Fibroblast of skin of back (primary cell): Measurements from ENCODE around the gene ALDH3B2.
"Not testable (repeated sequence)": the region's sequence is repeated elsewhere in the genome, so short reads cannot be mapped to it uniquely, and the experiment has no call there.

Experiments
- DNase-seq: peaks from one replicate; pipeline ENCODE4 v3.0.0-alpha.2; 2013

ALDH3B2 gene

GRCh38 chr11:67682126-67683034 is 8.0 kb upstream of the ALDH3B2 start:
- DNase-seq = not testable (repeated sequence)

GRCh38 chr11:67680696-67681470 is 6.5 kb upstream of the ALDH3B2 start:
- no peak for DNase-seq

DNA sequence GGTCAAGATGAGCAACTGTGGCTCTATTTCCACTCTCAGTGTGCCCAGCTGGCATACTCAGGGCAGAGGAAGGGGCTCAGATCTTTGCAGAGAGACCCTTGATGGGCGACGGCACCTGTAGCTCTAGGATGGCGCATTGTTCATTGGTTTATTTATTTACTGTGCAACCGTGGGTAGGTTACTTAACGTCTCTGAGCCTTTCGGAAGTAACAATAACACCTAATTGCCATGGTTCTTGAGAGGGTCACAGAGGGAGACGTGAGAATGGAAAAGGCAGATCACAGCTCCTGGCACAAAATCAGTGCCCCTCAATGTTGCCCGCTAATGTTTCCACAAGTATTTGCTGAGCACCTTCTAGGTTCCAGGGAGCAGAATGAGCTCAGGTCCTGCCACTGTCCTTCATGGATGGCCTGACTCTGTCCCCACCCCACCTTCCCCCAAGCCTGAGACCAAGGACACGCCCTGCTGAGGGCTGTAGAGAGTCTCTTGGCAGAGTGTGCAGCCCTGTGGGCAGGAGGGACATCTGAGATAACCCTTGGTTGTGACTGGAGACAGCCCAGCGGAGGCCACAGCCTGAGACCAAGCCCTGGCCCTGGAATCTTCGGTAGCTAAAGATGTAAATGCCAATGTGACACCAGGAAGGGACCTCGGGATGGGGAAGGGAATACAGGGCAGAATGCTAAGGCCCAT is 780 bp upstream of the ALDH3B2 start:
- DNase-seq = no peak

DNA sequence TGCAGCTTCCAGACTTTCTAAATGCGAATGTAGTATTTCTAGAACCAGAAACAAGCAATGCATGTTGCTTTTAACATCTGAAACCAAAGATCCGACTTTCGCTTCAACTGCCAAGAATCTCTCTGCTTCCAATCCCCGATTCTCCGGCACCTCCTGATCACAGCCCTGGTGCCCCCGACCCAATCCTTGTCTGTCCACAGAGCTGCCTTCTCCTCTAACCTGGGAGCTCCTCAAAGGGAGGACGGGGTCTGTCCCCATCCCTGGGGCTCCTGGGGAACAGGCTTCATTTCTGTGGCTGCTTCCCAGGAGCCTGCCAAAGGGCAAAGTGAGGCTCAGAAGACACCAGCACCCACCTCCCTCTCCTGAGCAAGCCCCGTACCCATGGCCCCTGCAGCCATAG is 521 bp downstream of the ALDH3B2 start:
- DNase-seq = no peak

DNA sequence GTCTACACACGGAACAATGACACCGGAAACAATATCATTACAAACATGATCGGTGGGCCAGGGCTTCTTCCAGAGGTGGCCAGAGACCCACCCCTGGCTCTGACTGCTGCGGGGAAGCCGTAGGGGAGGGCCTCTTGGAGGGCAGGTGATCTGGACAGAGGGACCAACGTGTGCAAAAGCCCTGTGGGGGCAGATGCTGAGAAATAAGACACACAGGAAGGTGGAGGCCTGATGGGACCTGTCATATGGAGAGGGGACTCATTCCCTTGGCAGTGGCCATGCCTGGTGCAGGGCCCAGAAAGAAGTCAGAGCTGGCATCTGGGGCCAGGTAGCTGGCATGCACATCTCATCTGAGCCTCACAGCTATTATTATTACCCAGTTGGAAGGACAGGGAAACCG is 1.1 kb downstream of the ALDH3B2 start:
- DNase-seq = no peak

DNA sequence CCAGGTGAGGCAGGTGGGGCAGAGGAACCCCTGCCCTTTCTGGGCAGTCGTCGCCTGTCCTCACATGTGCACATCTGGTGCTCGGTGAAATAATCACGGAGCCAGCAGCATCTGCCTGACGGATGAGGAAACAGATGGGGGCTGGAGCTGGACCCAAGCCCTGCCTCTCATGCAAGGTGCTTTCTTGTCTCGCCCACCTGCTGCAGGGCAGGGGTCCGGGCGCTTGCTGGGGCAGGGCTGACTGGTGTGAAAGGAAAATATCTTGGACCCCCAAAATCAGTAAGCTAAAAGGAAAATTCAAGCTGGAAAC is 3.3 kb downstream of the ALDH3B2 start:
- no peak for DNase-seq

DNA sequence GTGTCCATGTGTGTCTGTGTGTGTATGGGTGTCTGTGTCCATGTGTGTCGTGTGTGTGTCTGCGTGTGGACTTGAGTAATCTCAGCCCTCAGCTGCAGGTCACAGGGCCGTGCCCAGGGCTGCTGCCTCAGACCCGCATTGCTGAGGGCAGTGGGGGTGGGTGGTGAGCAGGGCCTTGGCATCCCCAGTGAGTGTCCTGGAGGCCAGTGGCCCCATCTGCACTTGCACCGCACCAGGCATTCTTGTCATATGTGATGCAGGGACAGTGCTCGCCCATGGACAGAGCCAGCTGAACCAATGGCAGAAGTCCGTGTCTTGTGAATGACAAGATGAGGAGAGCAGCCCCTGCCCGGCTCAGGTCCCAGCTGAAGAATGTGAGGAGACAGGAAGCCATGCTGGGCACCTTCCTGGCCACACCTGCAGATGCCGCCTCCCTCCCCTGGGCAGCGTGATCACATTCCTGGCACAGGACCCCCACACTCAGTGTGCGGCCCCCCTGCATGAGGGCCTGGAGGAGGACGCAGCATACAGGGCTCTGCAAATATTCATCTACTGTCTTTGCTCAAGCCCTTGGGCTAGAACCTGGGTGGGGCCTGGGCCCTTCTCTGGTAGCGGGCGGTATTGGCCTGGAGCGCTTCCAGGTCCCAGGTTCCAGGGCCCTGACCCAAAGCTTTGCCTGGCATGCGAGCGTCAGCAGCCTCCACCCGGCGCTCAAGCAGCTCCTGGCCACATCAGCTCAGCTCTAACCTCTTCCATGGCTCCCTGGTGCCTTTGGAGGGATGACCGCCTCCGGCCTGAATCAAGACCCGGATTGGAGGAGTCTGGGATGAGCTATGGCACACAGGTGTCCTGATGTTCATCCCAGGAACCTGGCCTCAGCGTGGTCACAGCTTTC is 3.9 kb downstream of the ALDH3B2 start:
- no peak for DNase-seq

DNA sequence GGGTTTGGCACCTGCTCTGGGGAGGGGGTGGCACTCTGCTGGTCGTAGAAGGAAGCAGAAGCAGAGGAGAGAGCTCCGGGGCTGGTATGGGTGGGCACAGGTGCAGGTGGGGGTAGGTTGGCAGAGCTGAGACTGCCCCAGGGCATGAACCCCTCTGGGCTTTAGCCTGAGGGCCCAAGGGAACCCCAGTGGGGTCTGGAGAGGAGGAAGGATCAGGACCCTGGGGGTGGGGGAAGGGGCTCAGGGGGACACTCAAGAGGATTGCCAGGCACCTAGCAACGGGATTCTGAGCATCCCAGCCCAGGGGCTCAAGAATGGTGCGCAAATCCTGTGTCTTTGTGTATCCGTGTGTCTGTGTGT is 6.3 kb downstream of the ALDH3B2 start:
- no peak for DNase-seq

- DNase-seq = no peak
These were observed 6.8 kb downstream of the ALDH3B2 start for GRCh38 chr11:67667490-67668191.

- no peak for DNase-seq
These were observed 7.5 kb downstream of the ALDH3B2 start for GRCh38 chr11:67666676-67667489.

GRCh38 chr11:67666303-67666645 is 8.1 kb downstream of the ALDH3B2 start:
- no peak for DNase-seq

- DNase-seq = no peak
These were observed 8.7 kb downstream of the ALDH3B2 start for GRCh38 chr11:67665541-67666302.

DNA sequence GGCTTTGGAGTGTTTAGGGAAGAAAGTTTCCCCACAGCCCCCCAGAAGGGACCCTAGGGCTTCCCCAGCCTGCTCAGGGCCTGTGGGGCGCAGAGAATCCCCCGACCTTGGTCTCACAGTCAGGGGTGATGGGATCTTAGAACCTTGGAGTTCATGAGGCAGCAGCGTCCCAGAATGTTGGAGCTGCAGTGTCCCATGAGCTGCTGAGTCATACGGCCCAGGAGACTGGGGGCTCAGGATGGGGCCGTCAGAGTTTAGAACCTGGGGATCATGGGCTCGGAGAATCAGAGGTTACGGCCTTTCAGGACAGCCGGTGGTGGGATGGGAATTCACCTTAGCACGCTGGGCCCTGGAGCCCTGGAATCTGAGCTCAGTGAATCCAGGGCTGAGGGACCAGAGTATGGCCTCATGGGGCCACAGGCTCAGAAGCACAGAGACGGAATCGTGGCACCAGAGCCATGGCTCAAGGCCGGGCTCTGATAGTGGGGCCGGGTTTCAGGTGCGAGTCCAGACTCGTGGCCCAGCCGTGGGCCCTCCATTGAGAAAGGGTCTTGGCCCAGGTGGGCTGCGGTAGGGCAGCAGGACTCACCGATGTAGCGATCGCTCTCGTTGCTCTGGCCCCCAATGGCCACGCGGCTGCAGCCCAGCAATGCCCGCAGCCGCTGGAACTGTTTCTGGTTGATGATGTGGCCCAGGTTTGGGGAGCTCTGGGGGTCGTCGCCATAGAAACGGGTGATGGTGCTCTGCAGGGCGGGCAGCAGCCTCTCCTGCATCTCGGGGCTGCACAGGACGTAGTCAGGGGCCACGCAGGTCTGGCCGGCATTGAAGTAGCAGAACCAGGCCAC is 9.5 kb downstream of the ALDH3B2 start:
- no peak for DNase-seq

- DNase-seq = no peak
These were observed 10.2 kb downstream of the ALDH3B2 start for GRCh38 chr11:67664213-67664585.

DNA sequence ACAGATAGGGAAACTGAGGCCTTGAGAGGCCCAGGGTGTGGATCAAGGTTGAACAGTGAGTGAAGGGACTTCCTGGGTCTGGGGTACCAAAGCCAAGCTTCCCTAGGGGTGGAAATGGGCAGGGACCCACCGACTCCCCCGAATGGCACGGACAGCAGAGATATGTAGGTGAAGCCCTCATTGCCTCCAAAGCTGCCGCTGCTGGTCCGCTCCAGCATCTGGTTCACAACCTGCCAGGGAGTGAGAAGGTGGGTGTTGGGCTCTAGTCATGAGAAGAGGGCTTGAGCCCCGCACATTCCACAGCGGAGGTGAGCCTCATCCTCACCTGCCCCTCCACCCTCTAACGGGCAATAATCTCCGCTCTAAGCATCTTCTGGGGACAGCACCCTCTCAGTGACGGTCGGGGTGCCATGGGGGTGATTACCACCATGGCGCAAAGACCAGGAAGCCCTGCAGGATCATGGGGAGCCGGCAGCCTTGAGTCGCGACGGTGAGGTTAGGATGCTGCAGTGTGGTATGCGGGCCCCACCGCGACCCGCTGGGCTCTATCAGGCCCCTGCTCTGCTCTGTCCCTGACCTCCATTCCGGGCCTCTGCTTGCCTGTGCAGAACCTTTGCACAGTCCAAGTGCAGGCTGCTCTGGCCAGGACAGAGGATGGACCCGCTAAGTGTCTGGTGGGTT is 10.8 kb downstream of the ALDH3B2 start:
- no peak for DNase-seq

GRCh38 chr11:67662835-67663531 is 11.4 kb downstream of the ALDH3B2 start:
- DNase-seq = no peak

GRCh38 chr11:67662142-67662834 is 12.1 kb downstream of the ALDH3B2 start:
- DNase-seq = no peak
